Stimulated activated CD4-positive, alpha-beta T cell treated with anti-CD3 and anti-CD28 coated beads, Interleukin-12 subunit alpha, Interleukin-12 subunit beta, amount 100 ng/mL, for 48 hours (primary cell): Measurements from ENCODE around the gene DEF6.
"Not testable (repeated sequence)": the region's sequence is repeated elsewhere in the genome, so short reads cannot be mapped to it uniquely, and the experiment has no call there.

Experiments used
- DNase-seq, 3 donors: peaks; one replicate each; pipeline ENCODE4 v3.0.0-alpha.2; 2020; ENCODE audit warnings: low read depth in 2 of 3, low spot score in 1 of 3

The DEF6 gene

DNA sequence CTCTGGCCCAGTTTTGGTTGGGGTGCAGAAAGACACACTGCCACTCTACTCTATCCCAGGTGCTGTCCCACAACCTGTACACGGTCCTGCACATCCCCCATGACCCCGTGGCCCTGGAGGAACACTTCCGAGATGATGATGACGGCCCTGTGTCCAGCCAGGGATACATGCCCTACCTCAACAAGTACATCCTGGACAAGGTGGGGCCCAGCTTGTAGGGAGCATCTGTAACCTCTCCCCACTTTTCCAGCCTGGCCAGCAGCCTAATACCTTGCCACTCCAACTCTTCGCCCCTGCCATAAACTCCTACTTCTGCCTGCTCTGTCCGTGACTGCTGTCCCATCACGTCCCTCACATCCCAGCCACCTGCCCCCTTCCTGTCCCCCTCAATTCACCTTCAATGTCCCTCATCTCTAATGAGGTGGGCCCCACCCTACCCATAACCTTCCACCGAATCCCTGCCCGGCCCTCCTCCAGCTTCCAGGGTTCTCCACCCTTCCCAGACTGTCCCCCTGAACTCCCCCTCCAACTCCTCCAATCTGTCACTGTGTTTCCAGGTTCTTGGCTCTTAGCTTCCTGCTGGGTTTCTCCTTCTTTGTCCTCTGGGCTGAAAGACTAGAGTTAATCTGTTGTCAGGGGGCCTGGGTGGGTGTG is 12.1 kb downstream of the DEF6 start:
- DNase-seq = no peak

DNA sequence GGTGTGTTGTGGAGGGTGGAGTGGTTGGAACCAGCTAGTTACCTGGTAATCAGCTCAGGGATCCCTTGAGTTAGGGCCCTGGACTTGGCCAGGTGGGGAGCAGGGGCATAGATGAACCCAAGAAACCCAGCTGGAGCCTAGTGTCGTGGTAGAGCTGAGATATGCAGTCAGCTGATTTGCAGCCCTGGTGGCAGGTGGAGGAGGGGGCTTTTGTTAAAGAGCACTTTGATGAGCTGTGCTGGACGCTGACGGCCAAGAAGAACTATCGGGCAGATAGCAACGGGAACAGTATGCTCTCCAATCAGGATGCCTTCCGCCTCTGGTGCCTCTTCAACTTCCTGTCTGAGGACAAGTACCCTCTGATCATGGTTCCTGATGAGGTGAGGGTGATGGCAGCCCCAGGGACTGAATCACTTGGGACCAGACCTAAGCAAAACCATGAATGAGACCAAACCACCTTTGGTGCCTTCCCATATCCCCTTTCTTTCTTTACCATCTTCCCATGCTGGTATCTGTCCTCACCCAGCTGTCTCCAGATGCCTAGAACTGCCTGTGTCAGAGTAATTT is 12.7 kb downstream of the DEF6 start:
- DNase-seq = peak in 1 of 3 donors; percentile 30

- peak in 1 of 3 donors; percentile 27 for DNase-seq
These were observed 13.9 kb downstream of the DEF6 start for GRCh38 chr6:35311390-35312075.

GRCh38 chr6:35312076-35312800 is 14.6 kb downstream of the DEF6 start:
- no peak for DNase-seq

GRCh38 chr6:35312807-35313206 is 15.2 kb downstream of the DEF6 start:
- no peak for DNase-seq

GRCh38 chr6:35317483-35318195 is 20.0 kb downstream of the DEF6 start:
- no peak for DNase-seq

DNA sequence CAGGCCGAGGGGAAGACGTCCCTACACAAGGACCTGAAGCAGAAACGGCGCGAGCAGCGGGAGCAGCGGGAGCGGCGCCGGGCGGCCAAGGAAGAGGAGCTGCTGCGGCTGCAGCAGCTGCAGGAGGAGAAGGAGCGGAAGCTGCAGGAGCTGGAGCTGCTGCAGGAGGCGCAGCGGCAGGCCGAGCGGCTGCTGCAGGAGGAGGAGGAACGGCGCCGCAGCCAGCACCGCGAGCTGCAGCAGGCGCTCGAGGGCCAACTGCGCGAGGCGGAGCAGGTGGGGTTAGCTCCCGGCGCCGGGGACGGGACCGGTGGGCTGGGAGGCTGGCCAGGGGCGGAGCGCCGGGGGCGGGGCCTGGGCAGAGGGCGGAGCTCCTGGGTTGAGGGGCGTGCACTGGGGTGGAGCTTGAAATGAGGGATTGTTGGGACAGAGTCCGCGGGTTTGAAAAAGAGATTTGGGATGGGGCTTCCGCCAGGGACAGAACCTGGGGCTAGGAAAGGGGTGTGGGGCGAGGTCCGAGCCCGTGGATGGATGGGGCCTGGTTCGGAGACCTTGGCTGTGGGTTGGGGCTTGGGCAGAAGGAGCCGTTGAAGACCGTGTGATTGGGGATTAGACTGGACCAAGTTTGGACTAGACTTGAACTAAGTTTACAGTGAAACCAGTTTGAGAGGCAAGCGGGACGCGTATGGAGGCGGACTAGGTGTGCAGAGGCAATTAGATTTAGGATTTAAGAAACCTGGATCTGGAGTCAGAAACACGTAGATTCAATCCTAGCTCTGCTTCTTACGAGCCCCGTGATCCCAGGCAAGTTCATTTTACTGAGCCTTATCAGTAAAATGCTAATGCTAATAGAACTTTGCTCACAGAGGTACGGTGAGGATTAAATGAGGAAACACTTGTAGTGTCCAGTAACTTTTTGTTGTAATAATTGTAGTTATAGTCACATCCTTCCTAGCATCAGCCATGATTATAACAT is 20.9 kb downstream of the DEF6 start:
- DNase-seq = no peak

- DNase-seq = no peak
These were observed 21.9 kb downstream of the DEF6 start for GRCh38 chr6:35319346-35320030.

GRCh38 chr6:35320031-35320410 is 22.4 kb downstream of the DEF6 start:
- DNase-seq = no peak

DNA sequence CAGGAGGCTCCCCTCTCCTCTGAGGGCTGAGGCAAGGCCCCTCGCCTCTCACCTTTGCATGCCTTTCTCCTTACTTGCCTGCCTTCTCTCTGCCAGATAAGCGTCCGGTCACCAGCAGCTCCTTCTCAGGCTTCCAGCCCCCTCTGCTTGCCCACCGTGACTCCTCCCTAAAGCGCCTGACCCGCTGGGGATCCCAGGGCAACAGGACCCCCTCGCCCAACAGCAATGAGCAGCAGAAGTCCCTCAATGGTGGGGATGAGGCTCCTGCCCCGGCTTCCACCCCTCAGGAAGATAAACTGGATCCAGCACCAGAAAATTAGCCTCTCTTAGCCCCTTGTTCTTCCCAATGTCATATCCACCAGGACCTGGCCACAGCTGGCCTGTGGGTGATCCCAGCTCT is 23.5 kb downstream of the DEF6 start:
- no peak for DNase-seq

DNA sequence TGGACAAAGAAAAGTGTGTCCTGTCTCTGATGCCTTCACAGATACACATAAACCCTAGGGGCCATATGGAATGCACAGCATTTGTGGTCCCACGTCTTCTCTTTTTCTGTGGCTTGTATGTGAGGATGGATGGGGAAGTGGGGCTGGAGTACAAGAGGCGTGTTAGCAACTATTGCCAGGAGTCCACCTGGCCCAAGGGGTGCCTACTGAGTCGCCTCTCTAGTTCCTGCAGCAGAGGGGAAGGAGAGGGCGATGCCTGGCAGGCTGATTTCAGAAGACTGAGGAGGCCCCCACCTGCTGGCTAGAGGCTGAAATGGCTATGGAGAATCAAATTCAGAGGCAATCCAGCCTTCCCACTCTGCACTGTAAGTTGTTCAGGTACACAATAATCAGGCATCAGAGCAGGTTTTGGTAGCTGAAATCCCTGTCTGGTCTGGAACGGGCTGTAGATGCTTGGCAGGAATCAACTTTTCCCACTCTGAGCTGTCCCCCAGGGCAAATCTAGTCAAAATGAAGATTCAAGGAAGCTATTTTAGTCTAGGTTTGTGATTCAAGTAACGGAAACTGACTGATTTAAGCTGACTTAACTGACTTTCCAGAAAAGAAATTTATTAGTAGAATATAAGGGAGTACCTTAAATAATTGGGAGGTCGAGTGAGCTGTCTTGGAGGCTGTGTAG is 29.9 kb downstream of the DEF6 start:
- peak; percentile 43 to 64 (median 55) for DNase-seq

GRCh38 chr6:35328108-35328723 is 30.6 kb downstream of the DEF6 start:
- no peak for DNase-seq

DNA sequence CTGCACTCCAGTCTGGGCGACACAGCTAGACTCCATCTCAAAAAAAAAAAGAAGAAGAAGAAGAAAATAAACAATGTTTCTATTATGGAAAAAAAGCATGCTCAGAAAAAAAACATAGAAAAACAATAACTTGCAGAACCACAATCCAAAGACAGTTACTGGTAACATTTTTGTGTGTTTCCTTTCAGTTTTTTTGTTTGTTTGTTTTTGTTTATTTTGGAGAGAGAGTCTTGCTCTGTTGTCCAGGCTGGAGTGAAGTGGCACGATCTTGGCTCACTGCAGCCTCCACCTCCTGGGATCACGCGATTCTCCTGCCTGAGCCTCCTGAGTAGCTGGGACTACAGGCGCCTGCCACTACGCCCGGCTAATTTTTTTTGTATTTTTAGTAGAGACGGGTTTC is 31.3 kb downstream of the DEF6 start:
- not testable (repeated sequence) for DNase-seq

GRCh38 chr6:35330541-35331119 is 33.0 kb downstream of the DEF6 start:
- DNase-seq = no peak

DNA sequence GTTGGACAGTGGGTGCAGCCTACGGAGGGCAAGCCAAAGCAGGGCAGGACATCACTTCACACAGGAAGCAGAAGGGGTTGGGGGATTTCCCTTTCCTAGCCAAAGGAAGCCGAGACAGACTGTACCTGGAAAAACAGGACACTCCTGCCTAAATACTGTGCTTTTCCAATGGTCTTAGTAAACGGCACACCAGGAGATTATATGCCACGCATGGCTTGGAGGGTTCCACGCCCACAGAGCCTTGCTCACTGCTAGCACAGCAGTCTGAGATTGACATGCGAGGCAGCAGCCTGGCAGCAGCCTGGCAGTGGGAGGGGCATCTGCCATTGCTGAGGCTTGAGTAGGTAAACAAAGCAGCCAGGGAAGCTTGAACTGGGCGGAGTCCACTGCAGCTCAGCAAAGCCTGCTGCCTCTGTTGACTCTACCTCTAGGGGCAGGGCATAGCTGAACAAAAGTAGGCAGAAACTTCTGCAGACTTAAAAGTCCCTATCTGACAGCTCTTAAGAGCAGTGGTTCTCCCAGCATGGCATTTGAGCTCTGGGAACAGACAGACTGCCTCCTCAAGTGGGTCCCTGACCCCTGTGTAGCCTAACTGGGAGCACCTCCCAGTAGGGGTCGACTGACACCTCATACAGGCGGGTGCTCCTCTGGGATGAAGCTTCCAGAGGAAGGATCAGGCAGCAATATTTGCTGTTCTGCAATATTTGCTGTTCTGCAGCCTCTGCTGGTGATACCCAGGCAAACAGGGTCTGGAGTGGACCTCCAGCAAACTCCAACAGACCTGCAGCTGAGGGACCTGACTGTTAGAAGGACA is 34.7 kb downstream of the DEF6 start:
- DNase-seq = peak in 2 of 3 donors; percentile 30 to 35

DNA sequence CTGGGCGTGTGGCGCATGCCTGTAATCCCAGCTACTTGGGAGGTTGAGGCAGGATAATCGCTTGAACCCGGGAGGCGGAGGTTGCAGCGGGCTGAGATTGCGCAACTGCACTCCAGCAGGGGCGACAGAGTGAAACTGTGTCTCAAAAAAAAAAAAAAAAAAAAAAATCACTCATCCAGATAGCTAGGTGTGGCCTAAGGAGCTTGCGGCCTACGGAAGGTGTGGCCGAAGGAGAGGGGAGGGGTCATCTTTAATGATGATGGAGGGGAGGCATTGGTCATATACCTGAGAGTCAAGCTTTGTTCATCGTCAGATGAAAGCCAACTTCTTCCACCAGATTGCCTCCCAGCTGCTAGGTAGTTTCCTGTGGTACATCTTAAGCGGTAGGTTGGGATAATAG is 43.9 kb downstream of the DEF6 start:
- DNase-seq = no peak
